HUDEP-2 (cell line): ENCODE data around the gene DNER.
"Not testable (repeated sequence)": the region's sequence is repeated elsewhere in the genome, so short reads cannot be mapped to it uniquely, and the experiment has no call there.

Source experiments
- DNase-seq, 76 experiments: peaks; one replicate each; lab custom pipeline; 2025; ENCODE audit not compliant: unreplicated experiment in 76 of 76; lab: John Stamatoyannopoulos, UW

The DNER gene

GRCh38 chr2:229520691-229521096, 193.7 kb downstream of the DNER start:
- no peak for DNase-seq

GRCh38 chr2:229519655-229520430, 194.5 kb downstream of the DNER start:
- DNase-seq, result no peak

- DNase-seq, result no peak
Observed at GRCh38 chr2:229514273-229514895, 200.0 kb downstream of the DNER start.

- no peak for DNase-seq
Observed at GRCh38 chr2:229511524-229511923, 202.8 kb downstream of the DNER start.

- DNase-seq, result not testable (repeated sequence)
Observed at GRCh38 chr2:229506699-229507098, 207.7 kb downstream of the DNER start.

- no peak for DNase-seq
Observed at GRCh38 chr2:229501051-229501794, 213.1 kb downstream of the DNER start.

- no peak for DNase-seq
Observed at GRCh38 chr2:229492034-229492433, 222.3 kb downstream of the DNER start.

- DNase-seq, result no peak
Observed at GRCh38 chr2:229490167-229490566, 224.2 kb downstream of the DNER start.

- no peak for DNase-seq
Observed at GRCh38 chr2:229489016-229489415, 225.3 kb downstream of the DNER start.

GRCh38 chr2:229488232-229488631, 226.1 kb downstream of the DNER start:
- DNase-seq, result no peak

GRCh38 chr2:229486673-229487072, 227.7 kb downstream of the DNER start:
- DNase-seq, result no peak

GRCh38 chr2:229485857-229486256, 228.5 kb downstream of the DNER start:
- no peak for DNase-seq

GRCh38 chr2:229477269-229477755, 237.0 kb downstream of the DNER start:
- no peak for DNase-seq

- no peak for DNase-seq
Observed at GRCh38 chr2:229475778-229476177, 238.6 kb downstream of the DNER start.

GRCh38 chr2:229474125-229474524, 240.2 kb downstream of the DNER start:
- DNase-seq, result no peak

- no peak for DNase-seq
Observed at GRCh38 chr2:229470781-229471180, 243.6 kb downstream of the DNER start.

GRCh38 chr2:229467783-229468182, 246.6 kb downstream of the DNER start:
- no peak for DNase-seq

- DNase-seq, result no peak
Observed at GRCh38 chr2:229463841-229464346, 250.5 kb downstream of the DNER start.

GRCh38 chr2:229462112-229462511, 252.2 kb downstream of the DNER start:
- DNase-seq, result no peak

GRCh38 chr2:229456091-229456490, 258.3 kb downstream of the DNER start:
- no peak for DNase-seq

GRCh38 chr2:229454934-229455631, 259.3 kb downstream of the DNER start:
- DNase-seq, result no peak
